OCI-LY1 (cell line): Measurements from ENCODE around the gene DDX42.

Experiments
- H2AFZ ChIP-seq: fragments of 200-600 bp; sonication (generic), shearing (Covaris generic); 2 replicates; pipeline ENCODE4 v1.6.0; 2014; ENCODE audit warnings: antibody characterized with exemption, mild to moderate bottlenecking, low read length
- H3F3A ChIP-seq: fragments of 200-600 bp; sonication (generic), shearing (Covaris generic); 2 replicates; pipeline ENCODE4 v1.6.0; 2014; ENCODE audit warnings: mild to moderate bottlenecking, antibody characterized with exemption, low read length, moderate library complexity; ENCODE audit not compliant: insufficient read depth
- H3K27ac ChIP-seq: fragments of 200-600 bp; sonication (generic); 2 replicates; pipeline ENCODE4 v1.5.1; 2014; ENCODE audit warnings: low read length, mixed run types, mild to moderate bottlenecking, low read depth; ENCODE audit not compliant: poor library complexity, severe bottlenecking
- H3K27me3 ChIP-seq: fragments of 200-600 bp; sonication (generic); 2 replicates; pipeline ENCODE4 v1.6.0; 2014; ENCODE audit warnings: antibody characterized with exemption, mild to moderate bottlenecking, low read length, moderate library complexity; ENCODE audit not compliant: insufficient read depth
- H3K36me3 ChIP-seq: fragments of 200-600 bp; sonication (generic); 2 replicates; pipeline ENCODE4 v1.6.1; 2014; ENCODE audit warnings: mild to moderate bottlenecking, antibody characterized with exemption, low read length, moderate library complexity, mixed read lengths; ENCODE audit not compliant: insufficient read depth
- H3K4me1 ChIP-seq: fragments of 200-600 bp; sonication (generic); 2 replicates; pipeline ENCODE4 v1.5.1; 2014; ENCODE audit warnings: mild to moderate bottlenecking, low read length, moderate library complexity; ENCODE audit not compliant: insufficient read depth, severe bottlenecking
- H3K4me2 ChIP-seq: fragments of 200-600 bp; sonication (generic), shearing (Covaris generic); 2 replicates; pipeline ENCODE4 v1.6.1; 2014; ENCODE audit warnings: low read length
- H3K4me3 ChIP-seq: fragments of 200-600 bp; sonication (generic); 2 replicates; pipeline ENCODE4 v1.5.1; 2014; ENCODE audit warnings: low read length, low read depth, mild to moderate bottlenecking, mixed read lengths; ENCODE audit not compliant: poor library complexity, severe bottlenecking
- H3K79me2 ChIP-seq: fragments of 200-600 bp; shearing (Covaris generic); 2 replicates; pipeline ENCODE4 v1.6.1; 2016; ENCODE audit warnings: mixed run types, low read length, mixed read lengths; ENCODE audit not compliant: insufficient read depth
- H3K9ac ChIP-seq: fragments of 200-600 bp; sonication (generic), shearing (Covaris generic); 2 replicates; pipeline ENCODE4 v1.6.1; 2014; ENCODE audit warnings: mild to moderate bottlenecking, low read length, mixed read lengths
- H3K9me2 ChIP-seq: fragments of 200-600 bp; sonication (generic), shearing (Covaris generic); 2 replicates; pipeline ENCODE4 v1.6.1; 2014; ENCODE audit warnings: low read depth, mild to moderate bottlenecking, low read length, mixed read lengths
- H3K9me3 ChIP-seq: fragments of 200-600 bp; shearing (Covaris generic); 2 replicates; pipeline ENCODE4 v1.6.1; 2014; ENCODE audit warnings: low read length, mixed read lengths
- H4K20me1 ChIP-seq: fragments of 200-600 bp; sonication (generic), shearing (Covaris generic); 2 replicates; pipeline ENCODE4 v1.6.0; 2016; ENCODE audit warnings: mild to moderate bottlenecking, low read length; ENCODE audit not compliant: insufficient read depth
- CTCF ChIP-seq: fragments of 200-600 bp; sonication (generic), shearing (Covaris generic); IDR thresholded peaks from 2 replicates; pipeline ENCODE4 v1.5.1; 2017; ENCODE audit warnings: mild to moderate bottlenecking, antibody characterized with exemption, low read length, moderate library complexity, mixed read lengths
- EZH2 ChIP-seq: fragments of 200-600 bp; sonication (generic), shearing (Covaris generic); IDR thresholded peaks from 2 replicates; pipeline ENCODE4 v1.8.0; 2017; ENCODE audit warnings: borderline replicate concordance, mixed run types, mild to moderate bottlenecking, antibody characterized with exemption, low read length, moderate library complexity, mixed read lengths

Gene DDX42, protein sequence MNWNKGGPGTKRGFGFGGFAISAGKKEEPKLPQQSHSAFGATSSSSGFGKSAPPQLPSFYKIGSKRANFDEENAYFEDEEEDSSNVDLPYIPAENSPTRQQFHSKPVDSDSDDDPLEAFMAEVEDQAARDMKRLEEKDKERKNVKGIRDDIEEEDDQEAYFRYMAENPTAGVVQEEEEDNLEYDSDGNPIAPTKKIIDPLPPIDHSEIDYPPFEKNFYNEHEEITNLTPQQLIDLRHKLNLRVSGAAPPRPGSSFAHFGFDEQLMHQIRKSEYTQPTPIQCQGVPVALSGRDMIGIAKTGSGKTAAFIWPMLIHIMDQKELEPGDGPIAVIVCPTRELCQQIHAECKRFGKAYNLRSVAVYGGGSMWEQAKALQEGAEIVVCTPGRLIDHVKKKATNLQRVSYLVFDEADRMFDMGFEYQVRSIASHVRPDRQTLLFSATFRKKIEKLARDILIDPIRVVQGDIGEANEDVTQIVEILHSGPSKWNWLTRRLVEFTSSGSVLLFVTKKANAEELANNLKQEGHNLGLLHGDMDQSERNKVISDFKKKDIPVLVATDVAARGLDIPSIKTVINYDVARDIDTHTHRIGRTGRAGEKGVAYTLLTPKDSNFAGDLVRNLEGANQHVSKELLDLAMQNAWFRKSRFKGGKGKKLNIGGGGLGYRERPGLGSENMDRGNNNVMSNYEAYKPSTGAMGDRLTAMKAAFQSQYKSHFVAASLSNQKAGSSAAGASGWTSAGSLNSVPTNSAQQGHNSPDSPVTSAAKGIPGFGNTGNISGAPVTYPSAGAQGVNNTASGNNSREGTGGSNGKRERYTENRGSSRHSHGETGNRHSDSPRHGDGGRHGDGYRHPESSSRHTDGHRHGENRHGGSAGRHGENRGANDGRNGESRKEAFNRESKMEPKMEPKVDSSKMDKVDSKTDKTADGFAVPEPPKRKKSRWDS

DNA sequence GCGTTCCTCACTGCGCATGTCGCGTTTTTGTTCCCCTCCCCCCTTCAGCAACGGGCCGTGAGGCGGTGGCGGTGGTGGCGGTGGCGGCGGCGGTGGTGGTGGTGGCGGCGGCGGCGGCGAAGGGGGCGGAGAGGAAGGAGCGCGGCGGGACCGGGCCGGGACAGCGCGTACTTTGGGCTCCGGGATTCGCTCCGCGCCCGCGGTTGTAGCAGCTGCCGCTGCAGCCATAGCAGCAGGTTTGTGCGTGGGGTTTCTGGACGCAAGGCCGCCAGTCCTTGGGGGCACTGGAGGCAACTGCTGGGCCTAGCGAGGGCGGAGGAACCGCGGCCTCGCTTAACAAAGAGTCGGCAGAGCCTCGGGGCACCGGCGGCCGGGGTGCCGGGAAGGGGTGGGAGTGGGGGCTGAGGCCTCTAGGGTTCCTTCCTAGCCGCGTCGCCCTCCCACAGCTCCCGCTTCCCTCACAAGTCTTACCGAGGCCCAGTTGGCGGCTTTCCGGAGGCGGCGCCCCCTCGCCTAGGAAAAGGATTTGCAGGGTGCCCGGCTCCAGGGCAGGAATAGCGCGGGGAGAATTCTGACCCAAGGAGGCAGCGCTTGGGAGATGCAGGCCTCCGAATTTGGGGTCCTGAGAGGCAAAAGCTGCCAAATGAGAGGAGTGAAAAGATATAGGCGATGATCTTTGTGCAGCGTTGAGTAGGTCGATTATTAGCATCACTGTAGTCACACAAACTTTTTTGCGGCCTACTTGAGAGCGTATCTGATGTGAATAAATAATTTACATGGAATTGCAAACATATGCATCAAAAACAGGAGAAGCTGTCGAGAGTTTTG is at the start of gene DDX42:
Gene DDX42 (plus strand): TSS at position 30 of the 828 bp plus-strand sequence. CDS start 12,880 bp downstream, outside the sequence.
- Histone ChIP-seq H3K9ac (peak within 1 kb of the TSS; percentile 98), H3K9me2 (no peaks in the 10 kb centered on the region), H4K20me1 (no peaks in the 10 kb centered on the region), H2AFZ (no peak within 1 kb of the TSS), H3K9me3 (no peaks in the 10 kb centered on the region), H3K79me2 (peaks cover 89% of the 10 kb centered on the region), H3K4me1 (peaks cover 24% of the 10 kb centered on the region), H3K27ac (peak within 1 kb of the TSS; percentile 89), H3K36me3 (peaks cover 59% of the 10 kb centered on the region), H3K27me3 (no peaks in the 10 kb centered on the region), H3K4me2 (peak within 1 kb of the TSS; percentile 97), H3F3A (no peaks in the 10 kb centered on the region), H3K4me3 (peak within 1 kb of the TSS; percentile 92)
- no peak for TF ChIP-seq CTCF
- no peak for TF ChIP-seq EZH2

GRCh38 chr17:63735691-63736090 is 38.3 kb upstream of the DDX42 start:
- Histone ChIP-seq H3K36me3 (no peaks in the 10 kb centered on the region), H3K27me3 (no peaks in the 10 kb centered on the region), H3K9ac (no peak overlapping the region), H2AFZ (no peak overlapping the region), H3K4me2 (no peak overlapping the region), H4K20me1 (no peaks in the 10 kb centered on the region), H3F3A (no peaks in the 10 kb centered on the region), H3K79me2 (peaks cover 7% of the 10 kb centered on the region; the same call in 1 of the 2 replicates), H3K4me3 (no peak overlapping the region), H3K9me3 (no peaks in the 10 kb centered on the region), H3K27ac (no peak overlapping the region), H3K9me2 (no peaks in the 10 kb centered on the region), H3K4me1 (peaks cover 7% of the 10 kb centered on the region)
- TF ChIP-seq EZH2: no peak
- no peak for TF ChIP-seq CTCF
